ENCODE measurements around the gene GLIS2. TPM values are rescaled to one million over a fixed set of nuclear protein-coding genes. Genes with fewer than 3 reads are reported as not detected.

GLIS2 gene
- total RNA-seq, 1 donor from 2014 or later: not detected

Other genes with a start within 250 kb of the GLIS2 start
- gene ADCY9, start 199.6 kb upstream of the GLIS2 start, total RNA-seq: 1.3 and 2.0 TPM in 2 replicates
- gene SRL, start 74.0 kb upstream of the GLIS2 start, total RNA-seq: not detected in 2 replicates
- gene TFAP4, start 43.0 kb upstream of the GLIS2 start, total RNA-seq: 16.7 and 18.1 TPM in 2 replicates
- 42.4 and 58.1 TPM in 2 replicates for gene PAM16, start 35.3 kb downstream of the GLIS2 start, total RNA-seq
- gene VASN, start 55.8 kb downstream of the GLIS2 start, total RNA-seq: 0.11 and 0.15 TPM in 2 replicates
- gene CORO7, start 100.5 kb downstream of the GLIS2 start, total RNA-seq: 74.6 and 86.6 TPM in 2 replicates
- 55.3 and 62.6 TPM in 2 replicates for gene DNAJA3, start 109.8 kb downstream of the GLIS2 start, total RNA-seq
- gene NMRAL1, start 158.6 kb downstream of the GLIS2 start, total RNA-seq: 30.0 and 42.4 TPM in 2 replicates
- gene HMOX2, start 160.3 kb downstream of the GLIS2 start, total RNA-seq: 30.8 and 32.1 TPM in 2 replicates
- 12.5 and 12.9 TPM in 2 replicates for gene CDIP1, start 222.7 kb downstream of the GLIS2 start, total RNA-seq
- 0.13 and 0.15 TPM in 2 replicates for gene C16orf96, start 240.3 kb downstream of the GLIS2 start, total RNA-seq